ENCODE data around the gene CCDC82. TPM values are rescaled to one million over a fixed set of nuclear protein-coding genes. Genes with fewer than 3 reads are reported as not detected.

Gene CCDC82
- polyA plus RNA-seq, 1 of the 3 experiments (the other 2 are of a cell fraction) = 8.7 TPM

- Histone ChIP-seq H2AFZ (ENCODE audit: low read depth) (no peak overlapping the region), H4K20me1 (ENCODE audit: insufficient read depth) (peaks cover 32% of the 10 kb centered on the region), H3K9me2 (no peaks in the 10 kb centered on the region), H3K9me3 (no peaks in the 10 kb centered on the region), H3K36me3 (replicated peaks in 1 of 2; ENCODE audit: control insufficient read depth in 1 of 2, insufficient read depth in 2 of 2, low read length in 1 of 2) (peaks cover 10 to 13% of the 10 kb centered on the region in 2 experiments), H3K27ac (ENCODE audit: low read depth in 2 of 2, low read length in 1 of 2) (peak overlapping the region; percentile 43 to 91; a peak in 3 of 4 replicates), H3K79me2 (ENCODE audit: insufficient read depth) (peaks cover 81% of the 10 kb centered on the region), H3K4me1 (ENCODE audit: control insufficient read depth in 1 of 2, insufficient read depth in 2 of 2, low read depth in 1 of 2, low read length in 1 of 2) (peaks cover 31 to 37% of the 10 kb centered on the region in 2 experiments; a peak in 3 of 4 replicates), H3K4me2 (peak overlapping the region; percentile 81), H3K9ac (peak overlapping the region; percentile 55), H3F3A (replicated peaks; ENCODE audit: insufficient read depth) (peaks cover 20% of the 10 kb centered on the region), H3K27me3 (ENCODE audit: insufficient read depth) (no peaks in the 10 kb centered on the region), H3K4me3 (ENCODE audit: low read depth in 2 of 2, low read length in 1 of 2) (peak overlapping the region; percentile 84 to 90; a peak in 3 of 4 replicates)
- ChIA-PET CTCF (interaction anchor here (0.6 to 5.3 kb wide), 5 partner anchors 98 to 503 kb away, joined by 3 to 91 read pairs (median 3); no protein-coding TSS in a partner anchor), POLR2A (no interaction called here)
- TF ChIP-seq MEF2A (IDR thresholded peaks at IDR 0.05; ENCODE audit: borderline replicate concordance, low read depth) (no peak), USF1 (IDR thresholded peaks at IDR 0.05; ENCODE audit: borderline replicate concordance, low read depth) (0 out of 2 replicates have a peak, but pooled peaks have one; percentile 7), ZBTB33 (IDR thresholded peaks at IDR 0.05; ENCODE audit: borderline replicate concordance, low read depth) (no peak), FOSL2 (IDR thresholded peaks at IDR 0.05; ENCODE audit: borderline replicate concordance, low read depth) (peak; percentile 3; the same call in 1 of the 2 replicates), JUND (IDR thresholded peaks at IDR 0.05) (no peak)
- WGBS (ENCODE audit: low lambda C conversion rate) = 78% methylated on average over 3 of the region's 7 CpGs
- DNase-seq = no peak
Measured at GRCh38 chr11:96339706-96340554, 49.8 kb downstream of the CCDC82 start.

DNA sequence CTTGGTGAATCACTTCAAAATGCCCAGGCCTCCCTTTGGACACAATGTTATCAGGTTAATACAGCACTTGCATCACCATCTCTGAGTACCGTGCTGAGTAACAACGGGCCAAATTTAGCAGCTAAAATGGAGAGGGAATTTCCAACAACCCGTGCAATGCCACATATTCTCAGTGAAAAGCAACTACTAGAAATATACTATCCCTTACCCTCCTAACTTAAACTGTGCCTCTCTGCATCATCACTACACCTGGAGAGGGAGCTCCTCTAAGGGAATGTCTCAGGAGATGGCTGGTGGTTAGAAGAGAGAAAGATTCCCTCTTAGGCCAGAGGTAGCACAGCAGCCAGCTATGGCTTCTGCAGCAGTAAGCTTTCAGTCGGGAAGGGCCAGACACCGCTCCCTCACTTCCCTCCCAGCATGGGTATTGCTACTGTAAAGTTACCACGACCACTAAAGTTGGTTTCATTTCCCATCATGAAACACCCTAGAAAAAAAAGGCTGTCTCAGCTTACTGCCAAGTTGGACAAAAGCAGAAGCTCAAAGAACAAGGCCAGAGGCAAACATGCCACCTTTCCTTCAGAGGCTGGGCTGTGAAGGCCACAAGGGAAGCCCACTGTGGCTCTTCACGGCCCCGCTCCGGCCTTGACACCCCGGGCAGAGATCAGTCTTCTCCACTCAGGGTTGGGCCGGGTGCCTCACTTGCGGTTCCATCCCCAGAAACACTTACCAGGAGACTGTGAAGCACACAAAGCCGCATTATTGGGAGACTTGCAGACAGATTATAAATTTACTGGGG lies 50.6 kb downstream of the CCDC82 start:
- no peak for DNase-seq
- no peak for TF ChIP-seq MXI1 (IDR thresholded peaks at IDR 0.05; ENCODE audit: low read depth, low read length)
- TF ChIP-seq ZBTB33 (IDR thresholded peaks at IDR 0.05; ENCODE audit: borderline replicate concordance, low read depth) = no peak
- no peak for TF ChIP-seq FOXJ3 (CRISPR knock-in tag; IDR thresholded peaks at IDR 0.05)
- TF ChIP-seq EZH2phosphoT487 (IDR thresholded peaks at IDR 0.05; ENCODE audit: borderline replicate concordance, low read depth) = no peak
- no peak for TF ChIP-seq RFX5 (IDR thresholded peaks at IDR 0.05; ENCODE audit: low read length)
- no peak for TF ChIP-seq GABPA (IDR thresholded peaks at IDR 0.05; ENCODE audit: low read depth)
- TF ChIP-seq REST (IDR thresholded peaks at IDR 0.05; ENCODE audit: low read depth, low read length) = no peak
- TF ChIP-seq ELF1 (IDR thresholded peaks at IDR 0.05) = no peak
- TF ChIP-seq USF1 (IDR thresholded peaks at IDR 0.05; ENCODE audit: borderline replicate concordance, low read depth) = no peak

More for the DNA sequence above, 50.6 kb downstream of the CCDC82 start:
- no peaks in the 10 kb centered on the region for H3K9me3 ChIP-seq
- peak overlapping the region; percentile 81 for H3K4me2 ChIP-seq
- H2AFZ ChIP-seq (ENCODE audit: low read depth) = peak overlapping the region; percentile 37; the same call in 1 of the 2 replicates
- peaks cover 31 to 38% of the 10 kb centered on the region in 2 experiments; a peak in 3 of 4 replicates for H3K4me1 ChIP-seq (ENCODE audit: control insufficient read depth in 1 of 2, insufficient read depth in 2 of 2, low read depth in 1 of 2, low read length in 1 of 2)
- peak overlapping the region; percentile 84 to 90 for H3K4me3 ChIP-seq (ENCODE audit: low read depth in 2 of 2, low read length in 1 of 2)
- peaks cover 23% of the 10 kb centered on the region for H3F3A ChIP-seq (replicated peaks; ENCODE audit: insufficient read depth)
- H3K27ac ChIP-seq (ENCODE audit: low read depth in 2 of 2, low read length in 1 of 2) = peak overlapping the region; percentile 34 to 91; a peak in 3 of 4 replicates
- H3K9me2 ChIP-seq = no peaks in the 10 kb centered on the region
- ChIA-PET CTCF (interaction anchor here (1.1 kb wide), 1 partner anchor 500 kb away, joined by 3 read pairs; no protein-coding TSS in a partner anchor), POLR2A (no interaction called here)
- peak overlapping the region; percentile 55 for H3K9ac ChIP-seq
- H3K79me2 ChIP-seq (ENCODE audit: insufficient read depth) = peaks cover 89% of the 10 kb centered on the region
- peaks cover 16 to 18% of the 10 kb centered on the region in 2 experiments for H3K36me3 ChIP-seq (replicated peaks in 1 of 2; ENCODE audit: control insufficient read depth in 1 of 2, insufficient read depth in 2 of 2, low read length in 1 of 2)
- peaks cover 32% of the 10 kb centered on the region for H4K20me1 ChIP-seq (ENCODE audit: insufficient read depth)
- WGBS (ENCODE audit: low lambda C conversion rate) = 29% methylated on average over 6 of the region's 13 CpGs
- H3K27me3 ChIP-seq (ENCODE audit: insufficient read depth) = no peaks in the 10 kb centered on the region
